Measurements from ENCODE around the gene TTLL10. TPM values are rescaled to one million over a fixed set of nuclear protein-coding genes. Genes with fewer than 3 reads are reported as not detected.

Gene TTLL10
- total and polyA plus RNA-seq, 2 of the 8 experiments (the other 6 are each of a cell fraction or from before 2014, with no cell fraction given): 1.1 to 1.7 TPM

GRCh38 chr1:1246577-1247340 lies 73.1 kb downstream of the TTLL10 start, which contains the start of gene C1QTNF12:
Gene C1QTNF12, minus strand, starts transcription at chr1:1246722. Its CDS starts 32 bp downstream, at chr1:1246690.
- H3K23ac ChIP-seq (ENCODE audit: insufficient read length): no peak within 1 kb of the TSS
- H3K4me2 ChIP-seq (ENCODE audit: insufficient read depth in 1 of 2, low read depth in 2 of 2, low read length in 2 of 2): peak within 1 kb of the TSS; percentile 24 to 70; a peak in 3 of 4 replicates
- no peak within 1 kb of the TSS for H4K5ac ChIP-seq (ENCODE audit: insufficient read length, low read depth, low read length)
- peak within 1 kb of the TSS; percentile 85 for H4K8ac ChIP-seq (ENCODE audit: extremely low read depth, insufficient read depth, low read length)
- 25% methylated on average over 41 of the region's 74 CpGs; no CpG with 5 or more reads in 1 of the 2 experiments for WGBS, 2 experiments (ENCODE audit: extremely low coverage in 1 of 2, insufficient coverage in 1 of 2, insufficient read length in 1 of 2, insufficient replicate concordance in 2 of 2, low coverage in 1 of 2, low lambda C conversion rate in 2 of 2, missing lambda C conversion rate in 1 of 2)
- H2BK15ac ChIP-seq (ENCODE audit: low read length): no peak within 1 kb of the TSS
- peak within 1 kb of the TSS in 1 of 4 experiments; percentile 62; a peak in 1 of 7 replicates for H3K9ac ChIP-seq (replicated peaks in 1 of 4; ENCODE audit: extremely low read depth in 1 of 4, low read depth in 3 of 4, low read length in 3 of 4)
- H3K4ac ChIP-seq (replicated peaks; ENCODE audit: insufficient read length, low read depth, low read length): peak within 1 kb of the TSS; percentile 85
- H2BK12ac ChIP-seq (ENCODE audit: low read depth, low read length): no peak within 1 kb of the TSS
- peak within 1 kb of the TSS; percentile 48 for H3K18ac ChIP-seq (ENCODE audit: extremely low read depth, low read length)
- peaks cover 4 to 9% of the 10 kb centered on the region in 2 experiments for H4K20me1 ChIP-seq (replicated peaks in 1 of 2; ENCODE audit: control insufficient read depth in 1 of 2, insufficient read depth in 2 of 2, low read length in 2 of 2)
- no peaks in the 10 kb centered on the region for H3K9me3 ChIP-seq (ENCODE audit: insufficient read depth in 2 of 2, low read depth in 1 of 2, low read length in 1 of 2)
- H2BK5ac ChIP-seq (ENCODE audit: low read depth, low read length): no peak within 1 kb of the TSS
- no peak within 1 kb of the TSS for H2AFZ ChIP-seq (ENCODE audit: low read length)
- H3K36me3 ChIP-seq (ENCODE audit: control insufficient read depth in 2 of 4, insufficient read depth in 4 of 4, low read length in 3 of 4): no peaks in the 10 kb centered on the region
- H3K79me2 ChIP-seq (ENCODE audit: control insufficient read depth in 1 of 2, insufficient read depth in 2 of 2, low read length in 2 of 2): no peaks in the 10 kb centered on the region; a peak in 1 of 4 replicates
- ChIA-PET POLR2A (ENCODE audit: partially characterized antibody) (interaction anchor here (0.7 to 2.0 kb wide), 5 partner anchors 9 to 215 kb away, joined by 3 to 7 read pairs (median 4); partner anchors contain the start of genes B3GALT6 and SDF4), CTCF (ENCODE audit: partially characterized antibody) (interaction anchor here (0.7 to 1.9 kb wide), 6 partner anchors 10 to 262 kb away, joined by 3 to 6 read pairs (median 3); no protein-coding TSS in a partner anchor)
- H2BK20ac ChIP-seq (ENCODE audit: low read length): no peak within 1 kb of the TSS
- H3K14ac ChIP-seq (ENCODE audit: insufficient read length): no peak within 1 kb of the TSS
- peaks cover 0 to 8% (median under 1%) of the 10 kb centered on the region in 4 experiments; a peak in 5 of 7 replicates for H3K4me1 ChIP-seq (replicated peaks in 1 of 4; ENCODE audit: control insufficient read depth in 3 of 4, insufficient read depth in 4 of 4, low read length in 3 of 4)
- H2BK120ac ChIP-seq (replicated peaks; ENCODE audit: low read depth, low read length): no peak within 1 kb of the TSS
- no peaks in the 10 kb centered on the region; the same call in 1 of the 2 replicates for H3K23me2 ChIP-seq (ENCODE audit: low read depth, low read length)
- H3K56ac ChIP-seq (replicated peaks; ENCODE audit: insufficient read length, low read depth, low read length): no peak within 1 kb of the TSS
- DNase-seq (ENCODE audit: low read depth in 1 of 2, low spot score in 2 of 2) (no peak), FAIRE-seq (no peak)
- no peaks in the 10 kb centered on the region for H3K79me1 ChIP-seq (ENCODE audit: low read depth, low read length)
- peak within 1 kb of the TSS; percentile 75; the same call in 1 of the 2 replicates for H2AK5ac ChIP-seq (ENCODE audit: low read depth, low read length)
- peaks cover 2 to 19% (median 11%) of the 10 kb centered on the region in 4 experiments; a peak in 6 of 7 replicates for H3K27me3 ChIP-seq (replicated peaks in 1 of 4; ENCODE audit: control insufficient read depth in 3 of 4, extremely low read depth in 1 of 4, insufficient read depth in 3 of 4, low read length in 3 of 4)
- peak within 1 kb of the TSS in 3 of 4 experiments; percentile 2 to 51 (median 15); a peak in 4 of 8 replicates for H3K4me3 ChIP-seq (ENCODE audit: extremely low read depth in 1 of 4, insufficient read depth in 2 of 4, low read depth in 3 of 4, low read length in 4 of 4)
- H4K91ac ChIP-seq (replicated peaks; ENCODE audit: insufficient read length, low read length): peak within 1 kb of the TSS; percentile 81
- H3K27ac ChIP-seq (ENCODE audit: low read depth, low read length): no peak within 1 kb of the TSS
- TF ChIP-seq SP1 (IDR thresholded peaks at IDR 0.05; ENCODE audit: low read depth, low read length) (no peak), RBBP5 (IDR thresholded peaks at IDR 0.05; ENCODE audit: borderline replicate concordance, low read depth, low read length) (no peak; the same call in 1 of the 2 replicates), CHD2 (IDR thresholded peaks at IDR 0.05; ENCODE audit: low read length) (no peak), JUN (IDR thresholded peaks at IDR 0.05; ENCODE audit: low read depth, low read length) (no peak), NANOG (IDR thresholded peaks at IDR 0.05; ENCODE audit: insufficient read depth, low read depth, low read length, poor library complexity, severe bottlenecking) (no peak), CBX8 (IDR thresholded peaks at IDR 0.05; ENCODE audit: borderline replicate concordance, low read depth, low read length) (no peak), TBP (IDR thresholded peaks at IDR 0.05; ENCODE audit: low read depth, low read length) (no peak), ASH2L (IDR thresholded peaks at IDR 0.05; ENCODE audit: low read length) (no peak), KDM4A (IDR thresholded peaks at IDR 0.05; ENCODE audit: low read depth, low read length, severe bottlenecking) (no peak), RNF2 (IDR thresholded peaks at IDR 0.05; ENCODE audit: borderline replicate concordance, low read depth, low read length, missing control alignments, poor library complexity, severe bottlenecking) (no peak), RFX5 (IDR thresholded peaks at IDR 0.05; ENCODE audit: borderline replicate concordance, low read depth, low read length) (no peak)

Data from H1 (cell line).